ENCODE measurements around the gene SPPL3.

The SPPL3 gene

DNA sequence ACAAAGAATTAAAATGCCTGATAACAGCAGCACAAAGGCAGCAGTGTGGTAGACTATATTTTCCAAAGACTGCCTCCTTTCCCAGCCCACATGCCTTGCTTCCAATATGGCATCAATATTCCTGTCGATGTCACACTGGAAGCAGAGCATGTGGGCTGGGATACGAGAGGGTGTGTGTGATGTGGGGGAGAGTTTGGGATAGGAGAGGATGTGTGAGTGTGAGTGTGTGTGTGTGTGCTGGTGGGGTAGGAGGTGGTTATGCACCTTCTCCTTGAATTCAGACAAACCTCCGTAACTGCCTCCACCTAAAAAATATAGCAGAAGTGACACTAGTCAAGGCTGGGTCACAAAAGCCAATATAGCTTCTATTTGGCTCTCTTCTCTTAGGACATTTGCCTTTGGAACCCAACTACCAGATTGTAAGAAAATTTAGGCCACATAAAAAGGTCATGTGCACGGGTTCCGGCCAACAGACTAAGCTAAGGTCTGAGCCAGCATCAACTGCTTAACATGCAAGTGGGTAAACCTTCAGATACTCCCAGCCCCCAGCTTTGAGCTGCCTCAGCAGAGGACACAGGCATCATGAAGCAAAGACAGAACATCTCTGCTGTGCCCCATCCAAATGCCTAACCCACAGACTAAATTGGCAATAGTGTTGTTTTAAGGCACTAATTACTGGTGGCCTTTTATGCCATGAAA lies 29.5 kb downstream of the SPPL3 start:
- no peak for DNase-seq (ENCODE audit: low read depth in 3 of 3)

GRCh38 chr12:120873226-120873625 lies 30.9 kb downstream of the SPPL3 start:
- DNase-seq (ENCODE audit: low read depth in 3 of 3), result no peak

DNA sequence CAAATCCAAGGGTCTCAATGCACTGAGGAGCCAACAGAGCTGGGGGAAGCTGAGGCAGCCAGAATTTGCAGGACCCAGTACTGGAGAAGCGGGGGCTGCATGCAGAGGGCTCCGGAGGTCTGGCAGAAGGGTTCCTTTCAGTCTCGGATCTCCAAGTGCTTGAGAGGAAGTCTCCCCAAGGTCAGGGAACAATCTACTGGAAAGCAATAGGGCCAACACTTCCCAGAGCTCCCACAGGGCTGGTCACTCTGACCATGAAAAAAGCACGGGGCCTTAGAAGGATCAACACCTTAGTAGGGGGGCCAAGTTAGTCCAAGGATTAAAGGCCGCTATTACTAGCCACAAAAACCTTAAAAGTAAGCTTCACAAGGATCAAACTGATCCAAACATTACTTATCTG lies 31.7 kb downstream of the SPPL3 start:
- DNase-seq (ENCODE audit: low read depth in 3 of 3), result no peak

GRCh38 chr12:120870415-120870814 lies 33.7 kb downstream of the SPPL3 start:
- no peak for DNase-seq (ENCODE audit: low read depth in 3 of 3)

GRCh38 chr12:120869376-120869775 lies 34.8 kb downstream of the SPPL3 start:
- DNase-seq (ENCODE audit: low read depth in 3 of 3), result no peak

DNA sequence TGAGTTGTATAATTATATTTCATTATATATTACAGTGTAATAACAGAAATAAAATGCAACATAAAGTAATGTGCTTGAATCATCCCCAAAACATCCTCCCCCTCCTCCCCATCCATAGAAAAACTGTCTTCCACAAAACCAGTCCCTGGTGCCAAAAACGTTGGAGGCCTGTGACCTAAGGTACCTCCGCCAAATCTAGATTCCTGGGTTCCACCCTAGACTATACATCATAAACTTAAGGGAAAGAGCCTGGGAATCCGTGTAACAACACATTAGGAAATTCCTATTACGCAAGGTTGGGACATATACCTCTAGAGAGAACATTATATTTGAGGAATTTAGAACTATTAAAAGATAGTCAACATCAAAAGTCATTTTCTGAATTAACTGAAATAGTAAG lies 38.0 kb downstream of the SPPL3 start:
- no peak for DNase-seq (ENCODE audit: low read depth in 3 of 3)

GRCh38 chr12:120865098-120865497 lies 39.1 kb downstream of the SPPL3 start:
- no peak for DNase-seq (ENCODE audit: low read depth in 3 of 3)

DNA sequence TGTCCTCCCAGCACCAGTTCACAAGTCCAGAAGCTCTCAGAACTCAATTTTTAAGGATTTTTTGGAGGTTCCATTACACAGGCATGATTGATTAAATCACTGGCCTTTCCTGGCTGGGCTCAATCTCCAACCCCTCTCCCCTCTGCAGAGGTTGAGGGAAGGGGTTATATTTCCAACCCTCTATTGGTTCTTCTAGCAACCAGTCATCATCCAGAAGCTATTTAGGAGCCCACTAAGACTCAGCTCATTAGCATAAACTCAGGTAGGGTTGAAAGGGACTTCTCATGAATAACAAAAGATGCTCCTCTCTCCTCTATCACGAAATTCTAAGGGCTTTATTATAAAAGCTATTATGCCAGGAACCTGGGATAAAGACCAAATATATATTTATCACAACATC lies 41.5 kb downstream of the SPPL3 start:
- DNase-seq (ENCODE audit: low read depth in 3 of 3), result no peak

DNA sequence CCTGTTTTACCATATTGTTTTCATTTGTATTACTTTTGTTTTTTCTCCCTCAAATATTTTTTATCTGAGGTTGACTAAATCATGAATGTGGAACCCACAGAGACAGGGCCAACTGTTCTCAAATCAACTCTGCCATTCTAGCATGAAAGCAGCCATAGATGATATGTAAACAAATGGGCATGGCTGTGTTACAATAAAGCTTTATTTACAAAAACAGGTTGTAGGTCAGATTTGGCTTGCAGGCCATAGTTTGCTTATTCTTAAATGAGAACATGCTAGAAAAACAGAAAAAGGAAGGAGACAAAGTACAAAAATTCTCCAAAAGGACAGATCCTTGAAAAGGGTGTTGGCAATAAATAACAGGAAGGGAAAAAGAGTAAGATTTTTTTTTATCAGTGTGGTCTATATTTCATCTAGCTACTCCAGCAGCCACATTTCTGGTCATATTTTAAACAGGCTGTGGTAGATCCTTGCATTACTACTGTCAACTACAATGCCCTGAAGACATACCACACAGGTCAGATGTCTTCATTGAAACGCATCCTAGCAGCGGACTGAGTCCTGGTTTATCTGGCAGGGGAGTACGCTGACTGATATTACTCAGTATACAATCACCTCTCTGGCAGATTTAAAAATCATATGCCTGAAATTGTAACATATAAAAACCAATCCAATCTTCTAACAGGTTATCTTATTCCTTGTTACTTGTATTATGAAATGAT lies 42.9 kb downstream of the SPPL3 start:
- no peak for DNase-seq (ENCODE audit: low read depth in 3 of 3)

DNA sequence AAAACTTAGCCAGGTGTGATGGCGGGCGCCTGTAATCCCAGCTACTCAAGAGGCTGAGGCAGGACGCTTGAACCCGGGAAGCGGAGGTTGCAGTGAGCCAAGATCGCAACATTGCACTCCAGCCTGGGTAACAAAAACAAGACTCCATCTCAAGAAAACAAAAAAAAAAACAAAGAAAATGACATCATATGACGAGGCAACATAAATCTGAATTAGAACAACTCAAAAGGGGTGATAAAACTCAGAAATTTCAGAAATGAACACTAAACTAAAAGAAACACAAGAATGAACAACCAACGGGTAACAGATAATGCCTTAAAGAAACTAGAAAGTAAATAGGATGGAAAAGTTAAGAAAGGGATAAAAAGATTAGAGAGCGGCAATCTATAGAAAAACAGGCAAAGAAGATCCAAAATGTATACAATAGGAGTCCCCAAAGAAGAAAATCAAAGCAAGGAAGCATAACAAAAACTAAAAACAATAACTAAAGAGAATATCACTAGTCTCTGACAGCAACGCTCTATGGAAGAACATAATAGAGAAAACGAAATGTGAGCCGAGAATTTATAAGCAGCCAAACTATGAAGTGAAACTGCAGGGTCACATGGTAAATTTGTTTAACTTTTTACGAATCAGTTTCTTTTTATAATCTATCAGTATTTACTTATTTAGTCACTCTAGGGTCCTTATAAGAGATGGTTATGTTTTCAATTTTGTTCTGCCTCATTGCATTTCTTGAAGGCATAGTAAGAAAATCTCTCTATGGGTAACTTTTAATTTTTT lies 45.7 kb downstream of the SPPL3 start:
- no peak for DNase-seq (ENCODE audit: low read depth in 3 of 3)

DNA sequence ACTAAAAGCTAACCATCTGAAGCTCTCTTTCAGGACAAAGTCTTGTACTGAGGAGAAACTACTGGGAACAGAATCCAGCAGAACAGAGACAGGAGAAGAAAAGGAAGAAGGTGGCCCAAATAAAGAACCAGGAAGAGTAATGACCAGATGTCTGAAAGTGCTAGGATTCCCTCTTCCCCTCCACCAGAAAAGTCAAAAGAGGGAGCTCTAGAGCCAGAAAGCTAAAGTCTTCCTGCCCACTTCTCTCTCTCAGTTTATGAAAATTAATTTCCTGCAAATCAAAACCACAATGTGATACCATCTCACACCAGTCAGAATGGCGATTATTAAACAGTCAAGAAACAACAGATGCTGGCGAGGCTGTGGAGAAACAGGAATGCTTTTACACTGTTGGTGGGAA lies 47.2 kb downstream of the SPPL3 start:
- DNase-seq (ENCODE audit: low read depth in 3 of 3), result no peak

DNA sequence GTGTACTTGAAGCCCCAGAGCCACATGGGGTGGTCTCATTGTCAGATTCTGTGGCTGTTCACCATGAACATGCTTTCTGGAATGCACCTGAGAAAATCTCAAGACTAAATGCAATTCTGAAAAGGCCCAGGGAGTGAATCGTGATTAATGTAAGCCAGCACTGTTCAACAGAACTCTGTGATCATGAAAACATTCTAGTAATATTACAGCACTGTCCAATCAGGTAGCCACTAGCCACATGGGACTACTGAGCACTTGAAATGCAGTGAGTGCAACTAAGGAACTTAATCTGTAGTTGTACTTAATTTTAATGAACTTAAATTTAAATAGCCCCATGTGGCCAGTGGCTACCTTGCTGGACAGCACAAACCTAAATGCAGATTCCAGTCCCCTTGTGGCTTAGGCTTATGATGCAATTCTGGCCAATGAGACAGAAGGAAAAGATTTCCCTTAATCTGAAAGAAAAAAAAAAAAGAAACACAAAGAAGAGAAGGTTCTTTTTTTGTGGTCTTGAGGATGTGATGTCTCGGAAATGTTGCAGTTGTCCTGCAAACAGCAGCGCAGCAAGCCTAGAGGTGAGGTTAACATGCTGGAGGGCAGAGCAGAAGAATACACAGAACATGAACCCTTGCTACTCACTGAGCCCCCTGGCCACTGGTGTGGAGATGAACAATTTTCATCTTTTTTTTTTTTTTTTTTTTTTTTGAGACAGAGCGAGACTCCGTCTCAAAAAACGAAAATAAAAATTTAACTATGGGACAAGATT lies 48.2 kb downstream of the SPPL3 start:
- no peak for DNase-seq (ENCODE audit: low read depth in 3 of 3)

GRCh38 chr12:120854804-120855203 lies 49.4 kb downstream of the SPPL3 start:
- no peak for DNase-seq (ENCODE audit: low read depth in 3 of 3)

- DNase-seq (ENCODE audit: low read depth in 3 of 3), result no peak
Measured at GRCh38 chr12:120853188-120853587, 51.0 kb downstream of the SPPL3 start.

- no peak for DNase-seq (ENCODE audit: low read depth in 3 of 3)
Measured at GRCh38 chr12:120851944-120852343, 52.2 kb downstream of the SPPL3 start.

DNA sequence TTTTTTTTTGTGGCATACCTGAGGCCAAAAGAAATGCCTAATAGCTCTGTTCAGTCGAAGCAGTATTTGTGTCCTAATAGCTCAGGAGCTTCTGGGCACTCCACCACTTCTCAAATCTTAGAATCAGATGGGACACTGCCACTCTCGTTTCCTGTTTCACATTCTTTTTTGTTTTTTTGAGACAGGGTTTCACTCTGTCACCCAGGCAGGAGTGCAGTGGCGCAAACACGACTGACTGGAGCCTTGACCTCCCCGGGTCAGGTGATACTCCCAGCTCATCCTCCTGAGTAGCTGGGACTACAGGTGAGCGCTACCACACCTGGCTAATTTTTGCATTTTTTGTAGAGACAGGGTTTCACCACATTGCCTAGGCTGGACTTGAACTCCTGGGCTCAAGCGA lies 52.7 kb downstream of the SPPL3 start:
- DNase-seq (ENCODE audit: low read depth in 3 of 3), result no peak

- DNase-seq (ENCODE audit: low read depth in 3 of 3), result no peak
Measured at GRCh38 chr12:120849765-120850164, 54.4 kb downstream of the SPPL3 start.

- DNase-seq (ENCODE audit: low read depth in 3 of 3), result no peak
Measured at GRCh38 chr12:120847814-120848213, 56.3 kb downstream of the SPPL3 start.

GRCh38 chr12:120847392-120847791 lies 56.8 kb downstream of the SPPL3 start:
- no peak for DNase-seq (ENCODE audit: low read depth in 3 of 3)

DNA sequence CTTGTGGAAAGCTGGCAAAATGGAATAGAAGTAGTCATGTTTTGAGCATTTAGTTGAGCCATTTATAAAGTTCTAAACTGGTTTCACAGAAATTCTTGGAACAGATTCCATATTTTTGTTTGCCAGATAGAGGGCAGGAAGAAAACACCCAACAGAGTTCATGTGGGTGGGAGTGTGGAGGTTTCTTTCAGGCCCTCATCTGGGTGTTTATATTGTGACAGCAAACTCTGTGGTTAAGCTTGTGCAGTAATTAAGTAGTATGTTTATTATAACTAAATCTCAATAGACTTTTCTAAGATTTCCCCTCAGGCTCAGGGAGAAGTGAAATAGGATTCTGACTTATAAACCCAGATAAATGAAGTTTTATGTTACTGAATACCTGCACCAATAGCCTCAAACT lies 57.4 kb downstream of the SPPL3 start:
- no peak for DNase-seq (ENCODE audit: low read depth in 3 of 3)

- no peak for DNase-seq (ENCODE audit: low read depth in 3 of 3)
Measured at GRCh38 chr12:120845696-120846095, 58.5 kb downstream of the SPPL3 start.
